ENCODE results near the gene TBCC.
A peak's percentile ranks its signal among the peaks of the same experiment; 100 is the strongest.

TBCC gene

GRCh38 chr6:42783177-42783875, 37.4 kb upstream of the TBCC start (continued):
- 0 out of 2 replicates have a peak, but pooled peaks have one; percentile 16 for TF ChIP-seq TSHZ2 (CRISPR knock-in tag; IDR thresholded peaks at IDR 0.05)
- no peak for TF ChIP-seq POU6F1 (CRISPR knock-in tag; IDR thresholded peaks at IDR 0.05; ENCODE audit: borderline replicate concordance, low read depth)
- TF ChIP-seq CREB5 (CRISPR knock-in tag; IDR thresholded peaks at IDR 0.05; ENCODE audit: low read depth) = no peak
- TF ChIP-seq TCF4 (CRISPR knock-in tag; IDR thresholded peaks at IDR 0.05; ENCODE audit: borderline replicate concordance) = no peak

GRCh38 chr6:42782689-42783176, 36.8 kb upstream of the TBCC start:
- peak; percentile 70 for ATAC-seq

GRCh38 chr6:42781796-42782688, 36.1 kb upstream of the TBCC start, which contains the start of gene BICRAL:
Gene BICRAL, plus strand, starts transcription at chr6:42782052. Its CDS starts 39,971 bp downstream, at chr6:42822023.
- peak; percentile 13 for ATAC-seq
- TF ChIP-seq PPARA (CRISPR knock-in tag; IDR thresholded peaks at IDR 0.05; ENCODE audit: borderline replicate concordance) = no peak
- no peak for TF ChIP-seq CSDC2 (CRISPR knock-in tag; IDR thresholded peaks at IDR 0.05)
- TF ChIP-seq ZFP30 (CRISPR knock-in tag; IDR thresholded peaks at IDR 0.05) = no peak
- no peak for TF ChIP-seq ZNF565 (CRISPR knock-in tag; conservative IDR thresholded peaks at IDR 0.05; ENCODE audit: low read depth)
- TF ChIP-seq ZNF8 (CRISPR knock-in tag; IDR thresholded peaks at IDR 0.05) = no peak
- TF ChIP-seq BACH2 (CRISPR knock-in tag; IDR thresholded peaks at IDR 0.05; ENCODE audit: borderline replicate concordance) = no peak
- TF ChIP-seq ARNTL (CRISPR knock-in tag; IDR thresholded peaks at IDR 0.05; ENCODE audit: borderline replicate concordance, low read depth) = no peak
- TF ChIP-seq POU6F1 (CRISPR knock-in tag; IDR thresholded peaks at IDR 0.05; ENCODE audit: borderline replicate concordance, low read depth) = no peak
- no peak for TF ChIP-seq SNAI2 (CRISPR knock-in tag; IDR thresholded peaks at IDR 0.05)
- no peak for TF ChIP-seq TOX (CRISPR knock-in tag; IDR thresholded peaks at IDR 0.05; ENCODE audit: borderline replicate concordance)
- TF ChIP-seq RARB (CRISPR knock-in tag; IDR thresholded peaks at IDR 0.05) = no peak

More at GRCh38 chr6:42782689-42783176, 36.8 kb upstream of the TBCC start:
- TF ChIP-seq CSDC2 (CRISPR knock-in tag; IDR thresholded peaks at IDR 0.05) (no peak), ZC3H10 (CRISPR knock-in tag; IDR thresholded peaks at IDR 0.05) (0 out of 2 replicates have a peak, but pooled peaks have one; percentile 23), PATZ1 (CRISPR knock-in tag; IDR thresholded peaks at IDR 0.05; ENCODE audit: borderline replicate concordance) (peak; percentile 87; the same call in 1 of the 2 replicates)
